Activated naive CD4-positive, alpha-beta T cell (primary cell): ENCODE measurements around the gene HSD17B13.
"Not testable (repeated sequence)": the region's sequence is repeated elsewhere in the genome, so short reads cannot be mapped to it uniquely, and the experiment has no call there.

Experiments used
- DNase-seq, 4 experiments: peaks; one replicate each; lab custom pipeline; 2025; lab: John Stamatoyannopoulos, UW

The HSD17B13 gene

GRCh38 chr4:87322754-87323153 is at the start of gene HSD17B13:
HSD17B13 (minus strand) TSS chr4:87322882; CDS start chr4:87322841, 41 bp downstream.
- no peak for DNase-seq

GRCh38 chr4:87370068-87370467 is 47.4 kb upstream of the HSD17B13 start:
- no peak for DNase-seq

- no peak for DNase-seq
Measured at GRCh38 chr4:87366521-87367162, 44.0 kb upstream of the HSD17B13 start.

GRCh38 chr4:87365348-87365747 is 42.7 kb upstream of the HSD17B13 start:
- no peak for DNase-seq

GRCh38 chr4:87363552-87363951 is 40.9 kb upstream of the HSD17B13 start:
- no peak for DNase-seq

GRCh38 chr4:87360338-87360935 is 37.8 kb upstream of the HSD17B13 start:
- DNase-seq, result no peak

- no peak for DNase-seq
Measured at GRCh38 chr4:87359258-87359657, 36.6 kb upstream of the HSD17B13 start.

GRCh38 chr4:87356832-87357526 is 34.3 kb upstream of the HSD17B13 start:
- DNase-seq, result no peak

GRCh38 chr4:87354168-87355102 is 31.8 kb upstream of the HSD17B13 start:
- DNase-seq, result no peak

- peak in 1 of 4 experiments; percentile 12 for DNase-seq
Measured at GRCh38 chr4:87353592-87353991, 30.9 kb upstream of the HSD17B13 start.

GRCh38 chr4:87345139-87345538 is 22.5 kb upstream of the HSD17B13 start:
- no peak for DNase-seq

GRCh38 chr4:87342872-87343271 is 20.2 kb upstream of the HSD17B13 start:
- no peak for DNase-seq

- not testable (repeated sequence) for DNase-seq
Measured at GRCh38 chr4:87341954-87342635, 19.4 kb upstream of the HSD17B13 start.

- no peak for DNase-seq
Measured at GRCh38 chr4:87339440-87339839, 16.8 kb upstream of the HSD17B13 start.

GRCh38 chr4:87337361-87337760 is 14.7 kb upstream of the HSD17B13 start:
- no peak for DNase-seq

- DNase-seq, result no peak
Measured at GRCh38 chr4:87333267-87333666, 10.6 kb upstream of the HSD17B13 start.

- no peak for DNase-seq
Measured at GRCh38 chr4:87330761-87331160, 8.1 kb upstream of the HSD17B13 start.

- no peak for DNase-seq
Measured at GRCh38 chr4:87327136-87327535, 4.5 kb upstream of the HSD17B13 start.

- no peak for DNase-seq
Measured at GRCh38 chr4:87326460-87326859, 3.8 kb upstream of the HSD17B13 start.

- DNase-seq, result no peak
Measured at GRCh38 chr4:87321888-87322287, 794 bp downstream of the HSD17B13 start.

GRCh38 chr4:87317527-87317926 is 5.2 kb downstream of the HSD17B13 start:
- no peak for DNase-seq

- DNase-seq, result no peak
Measured at GRCh38 chr4:87316961-87317360, 5.7 kb downstream of the HSD17B13 start.
